Mucosa of descending colon (tissue), 3 donors: ENCODE data around the gene GGT5. TPM values are rescaled to one million over a fixed set of nuclear protein-coding genes. Genes with fewer than 3 reads are reported as not detected.
A peak's percentile ranks its signal among the peaks of the same experiment; 100 is the strongest.

Source experiments
- ATAC-seq: fragments of 200-7000 bp; cut with Tn5 transposase; one replicate; pipeline ENCODE4 v1.9.1; 2020; ENCODE audit warnings: mild to moderate bottlenecking, moderate library complexity
- DNase-seq, 3 donors: peaks; one replicate each; pipeline ENCODE4 v3.0.0-alpha.2; 2020
- H3K36me3 ChIP-seq: fragments of 200-600 bp; one replicate; pipeline ENCODE4 v1.8.0; 2021; ENCODE audit warnings: low read depth, mild to moderate bottlenecking
- H3K4me1 ChIP-seq: fragments of 200-600 bp; one replicate; pipeline ENCODE4 v1.8.0; 2021; ENCODE audit warnings: low read depth, mild to moderate bottlenecking
- H3K4me3 ChIP-seq: fragments of 200-600 bp; one replicate; pipeline ENCODE4 v1.8.0; 2021; ENCODE audit warnings: mild to moderate bottlenecking
- H3K9me3 ChIP-seq: fragments of 200-600 bp; one replicate; pipeline ENCODE4 v1.8.0; 2021; ENCODE audit warnings: mild to moderate bottlenecking
- intact Hi-C, 2 donors: fragments of 100-400 bp; cut with DNase I in 1 of 2; cut with micrococcal nuclease in 1 of 2; formaldehyde crosslinking; loops; one replicate each; pipeline versions ENCODE4 v1.11.0 to v1.11.1; 2022; cut with DNase I, micrococcal nuclease
- total RNA-seq, 3 donors: library from RNA; stranded (reverse); fragmentation: NEBNext Ultra II Directional in 2 of 3; extraction: Animal tissue kit (Norgen Biotek cat#: 25700) in 2 of 3; gene quantifications; one replicate each; pipeline versions ENCODE4 v1.2.1 to v1.2.4, GENCODE V29; 2021 to 2023
- TF ChIP-seq, protein P1 (sequence below): fragments of 200-600 bp; IDR thresholded peaks from one replicate; pipeline ENCODE4 v1.8.0; 2022; ENCODE audit warnings: antibody characterized with exemption, mild to moderate bottlenecking
- donor health status: DM: no; HTN: no; CAD: no; lungs with moderate emphysema.
- donor health status: DM: no; HTN: no; CAD: no.
- donor health status: DM: no; HTN: yes; CAD: no.

GGT5 gene
- total RNA-seq, 3 donors from 2014 or later, result 2.3 to 14.7 (median 6.6) TPM

DNA sequence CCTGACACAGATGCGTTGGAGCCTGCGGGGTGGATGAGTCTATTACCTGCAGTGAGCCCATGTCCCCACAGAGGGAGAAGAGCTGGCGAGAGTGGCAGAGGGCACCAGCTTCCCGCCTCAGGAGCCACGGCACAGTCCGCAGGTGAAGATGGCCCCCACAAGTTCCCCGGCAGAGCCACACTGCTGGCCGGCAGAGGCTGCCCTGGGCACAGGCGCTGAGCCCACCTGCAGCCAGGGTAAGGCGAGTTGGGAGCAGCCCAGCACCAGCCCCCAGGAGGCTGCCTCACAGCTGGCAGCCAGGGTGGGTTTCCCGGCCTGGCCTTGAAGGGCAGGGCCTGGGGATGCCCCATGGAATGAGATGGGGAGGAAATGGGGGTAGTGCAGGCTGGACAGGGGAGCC is 68.8 kb downstream of the GGT5 start:
- Histone ChIP-seq H3K36me3 (no peaks in the 10 kb centered on the region), H3K9me3 (no peaks in the 10 kb centered on the region), H3K4me3 (no peak overlapping the region), H3K4me1 (peaks cover 2% of the 10 kb centered on the region)
- TF ChIP-seq, protein P1, sequence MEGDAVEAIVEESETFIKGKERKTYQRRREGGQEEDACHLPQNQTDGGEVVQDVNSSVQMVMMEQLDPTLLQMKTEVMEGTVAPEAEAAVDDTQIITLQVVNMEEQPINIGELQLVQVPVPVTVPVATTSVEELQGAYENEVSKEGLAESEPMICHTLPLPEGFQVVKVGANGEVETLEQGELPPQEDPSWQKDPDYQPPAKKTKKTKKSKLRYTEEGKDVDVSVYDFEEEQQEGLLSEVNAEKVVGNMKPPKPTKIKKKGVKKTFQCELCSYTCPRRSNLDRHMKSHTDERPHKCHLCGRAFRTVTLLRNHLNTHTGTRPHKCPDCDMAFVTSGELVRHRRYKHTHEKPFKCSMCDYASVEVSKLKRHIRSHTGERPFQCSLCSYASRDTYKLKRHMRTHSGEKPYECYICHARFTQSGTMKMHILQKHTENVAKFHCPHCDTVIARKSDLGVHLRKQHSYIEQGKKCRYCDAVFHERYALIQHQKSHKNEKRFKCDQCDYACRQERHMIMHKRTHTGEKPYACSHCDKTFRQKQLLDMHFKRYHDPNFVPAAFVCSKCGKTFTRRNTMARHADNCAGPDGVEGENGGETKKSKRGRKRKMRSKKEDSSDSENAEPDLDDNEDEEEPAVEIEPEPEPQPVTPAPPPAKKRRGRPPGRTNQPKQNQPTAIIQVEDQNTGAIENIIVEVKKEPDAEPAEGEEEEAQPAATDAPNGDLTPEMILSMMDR, result no peak
- intact Hi-C loops, result no loop called here
- ATAC-seq, result no peak
- no peak for DNase-seq

DNA sequence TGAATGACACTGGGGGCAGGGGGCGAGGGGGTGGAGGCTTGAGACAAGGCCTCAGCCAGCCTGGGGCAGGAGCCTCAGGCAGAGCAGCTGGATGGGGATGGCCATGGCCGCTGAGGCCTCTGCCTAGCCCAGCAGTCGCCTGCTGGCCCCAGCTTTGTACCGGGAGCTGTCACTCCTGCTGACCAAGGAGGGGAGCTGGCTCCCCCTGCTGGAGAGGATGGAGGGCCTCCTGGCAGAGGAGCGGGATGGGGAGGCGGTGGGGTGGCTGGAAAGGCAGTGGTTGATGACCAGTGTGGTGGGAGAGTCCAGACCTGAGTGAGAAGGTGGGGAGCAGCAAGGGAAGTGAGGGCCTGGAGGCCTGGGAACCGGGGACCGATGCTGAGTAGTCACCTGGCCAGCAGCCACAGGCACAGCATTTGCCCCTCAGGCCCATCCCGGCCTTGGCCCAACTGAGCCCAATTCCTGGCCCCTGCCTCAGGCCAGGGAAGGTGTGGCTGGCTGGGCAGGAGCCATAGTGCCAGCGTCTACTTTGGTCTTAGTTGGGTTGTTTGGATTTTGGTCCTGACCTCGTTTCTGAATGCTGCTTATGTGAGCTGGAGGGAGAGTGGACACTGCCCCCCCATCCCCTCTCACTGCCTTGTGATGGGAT is 69.6 kb downstream of the GGT5 start:
- intact Hi-C loops, result no loop called here
- Histone ChIP-seq H3K4me1 (no peaks in the 10 kb centered on the region), H3K4me3 (no peak overlapping the region), H3K36me3 (no peaks in the 10 kb centered on the region), H3K9me3 (no peaks in the 10 kb centered on the region)
- TF ChIP-seq, protein P1, result peak; percentile 79
- DNase-seq (peak; percentile 76 to 85 (median 83)), ATAC-seq (peak; percentile 81)

DNA sequence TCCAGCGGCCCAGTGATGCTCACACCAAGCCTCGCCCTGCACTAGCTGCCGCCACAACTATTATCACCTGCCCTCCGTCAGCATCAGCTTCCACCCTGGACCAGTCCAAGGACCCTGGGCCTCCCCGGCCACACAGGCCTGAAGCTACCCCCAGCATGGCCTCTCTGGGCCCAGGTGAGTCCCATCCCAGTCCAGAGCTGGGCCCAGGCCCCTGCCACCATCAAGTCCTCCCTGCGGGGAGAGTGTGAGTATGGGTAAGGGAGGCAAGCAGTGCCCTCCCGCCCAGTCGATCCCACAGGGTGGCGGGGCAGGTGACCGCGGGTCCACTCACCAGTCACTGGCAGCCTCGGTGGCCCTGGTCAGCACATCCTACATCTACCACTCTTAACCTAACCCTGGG is 73.1 kb downstream of the GGT5 start:
- H3K9me3 ChIP-seq, result no peaks in the 10 kb centered on the region
- H3K36me3 ChIP-seq, result no peaks in the 10 kb centered on the region
- intact Hi-C loops, result no loop called here
- no peaks in the 10 kb centered on the region for H3K4me1 ChIP-seq
- no peak for ATAC-seq
- DNase-seq, result no peak
- TF ChIP-seq, protein P1, result no peak
- no peak overlapping the region for H3K4me3 ChIP-seq

DNA sequence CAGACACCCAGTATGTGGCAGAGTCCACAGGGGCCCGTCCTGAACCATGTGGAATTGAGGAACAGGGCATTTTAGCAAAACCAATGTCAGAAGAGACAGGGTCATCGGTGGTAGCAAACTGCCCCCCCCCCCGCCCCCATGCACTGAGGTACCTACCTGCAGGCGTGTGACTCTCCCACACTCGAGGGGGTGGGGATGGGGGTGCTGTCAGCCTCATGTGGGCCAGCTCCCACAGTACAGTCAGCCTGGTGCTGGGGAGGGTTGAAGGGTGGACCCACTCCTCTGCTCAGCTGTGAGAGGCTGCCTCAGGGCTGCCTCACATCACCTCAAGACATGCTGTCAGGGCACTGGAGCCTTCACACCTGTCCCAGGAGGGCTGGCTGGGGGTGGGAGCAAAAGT is 74.2 kb downstream of the GGT5 start:
- intact Hi-C loops, result no loop called here
- Histone ChIP-seq H3K9me3 (no peaks in the 10 kb centered on the region), H3K4me3 (no peak overlapping the region), H3K4me1 (no peaks in the 10 kb centered on the region), H3K36me3 (no peaks in the 10 kb centered on the region)
- DNase-seq (no peak), ATAC-seq (no peak)
- TF ChIP-seq, protein P1, result no peak

DNA sequence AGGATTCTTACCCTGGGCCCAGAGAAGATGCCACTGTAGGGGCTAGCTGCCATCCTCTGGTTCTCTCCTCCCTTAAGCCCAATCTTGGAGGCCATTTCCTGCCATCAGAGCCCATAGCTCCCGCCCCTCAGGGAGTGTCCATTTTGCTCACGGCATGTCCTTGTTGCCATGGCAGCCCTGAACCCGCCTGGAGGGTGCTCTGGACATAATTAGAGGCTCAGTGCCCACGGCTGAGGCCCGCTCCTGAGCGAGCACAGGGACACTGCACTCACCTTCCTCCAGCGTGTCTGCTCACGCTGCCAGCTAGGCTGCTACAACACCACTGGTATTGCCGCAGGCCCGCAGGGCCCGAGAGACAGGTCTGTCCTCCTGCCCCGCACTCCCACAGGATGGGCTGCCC is 74.7 kb downstream of the GGT5 start:
- TF ChIP-seq, protein P1, result no peak
- no peak overlapping the region for H3K4me3 ChIP-seq
- intact Hi-C loops, result no loop called here
- no peaks in the 10 kb centered on the region for H3K9me3 ChIP-seq
- no peaks in the 10 kb centered on the region for H3K4me1 ChIP-seq
- no peak for ATAC-seq
- H3K36me3 ChIP-seq, result no peaks in the 10 kb centered on the region
- DNase-seq, result no peak

Other genes starting within 250 kb of the GGT5 start
- not detected for gene GSTT4, start 239.6 kb downstream of the GGT5 start, total RNA-seq
- 10 to 100 TPM; 66.8 to 87.4 (median 79.2) TPM for gene CABIN1, start 233.8 kb downstream of the GGT5 start, total RNA-seq
- 1 to 10 TPM; 1.3 to 3.9 (median 3.3) TPM for gene SUSD2, start 63.6 kb downstream of the GGT5 start, total RNA-seq
- gene SPECC1L, start 25.7 kb upstream of the GGT5 start, total RNA-seq, result 100 to 1,000 TPM in 2 of 3 donors, 10 to 100 TPM in 1; 78.7 to 116 (median 105) TPM
- gene ADORA2A, start 182.5 kb upstream of the GGT5 start, total RNA-seq, result 1 to 10 TPM; 2.1 to 4.0 (median 3.6) TPM